Mesodermal cell (in vitro differentiated cells): ENCODE data around the gene CRIP2.

Experiments
- H3K27ac ChIP-seq: 2 replicates; pipeline ENCODE4 v1.7.0; 2013; ENCODE audit warnings: mild to moderate bottlenecking, low read depth, low read length, moderate library complexity; ENCODE audit not compliant: severe bottlenecking
- H3K36me3 ChIP-seq: 2 replicates; pipeline ENCODE4 v1.7.1; 2013; ENCODE audit warnings: mild to moderate bottlenecking, low read length, moderate library complexity; ENCODE audit not compliant: control insufficient read depth, insufficient read depth
- H3K4me1 ChIP-seq: one replicate; pipeline ENCODE4 v1.7.1; 2013; ENCODE audit warnings: mild to moderate bottlenecking, low read length; ENCODE audit not compliant: insufficient read depth, control insufficient read depth, poor library complexity, severe bottlenecking
- H3K4me3 ChIP-seq: 2 replicates; pipeline ENCODE4 v1.7.0; 2013; ENCODE audit warnings: low read length, control low read depth, mild to moderate bottlenecking; ENCODE audit not compliant: insufficient read depth, poor library complexity, severe bottlenecking; ENCODE audit errors: extremely low read depth
- H3K9me3 ChIP-seq: 2 replicates; pipeline ENCODE4 v1.7.1; 2013; ENCODE audit warnings: mild to moderate bottlenecking, low read length, moderate library complexity; ENCODE audit not compliant: control insufficient read depth
- WGBS, 2 experiments: methylation state at CpG; one replicate each; pipeline ENCODE4 v1.1.5; 2013; ENCODE audit warnings: missing lambda C conversion rate in 2 of 2; ENCODE audit not compliant: insufficient coverage in 2 of 2; 5-methylcytosine and 5-hydroxymethylcytosine counted together

The CRIP2 gene

DNA sequence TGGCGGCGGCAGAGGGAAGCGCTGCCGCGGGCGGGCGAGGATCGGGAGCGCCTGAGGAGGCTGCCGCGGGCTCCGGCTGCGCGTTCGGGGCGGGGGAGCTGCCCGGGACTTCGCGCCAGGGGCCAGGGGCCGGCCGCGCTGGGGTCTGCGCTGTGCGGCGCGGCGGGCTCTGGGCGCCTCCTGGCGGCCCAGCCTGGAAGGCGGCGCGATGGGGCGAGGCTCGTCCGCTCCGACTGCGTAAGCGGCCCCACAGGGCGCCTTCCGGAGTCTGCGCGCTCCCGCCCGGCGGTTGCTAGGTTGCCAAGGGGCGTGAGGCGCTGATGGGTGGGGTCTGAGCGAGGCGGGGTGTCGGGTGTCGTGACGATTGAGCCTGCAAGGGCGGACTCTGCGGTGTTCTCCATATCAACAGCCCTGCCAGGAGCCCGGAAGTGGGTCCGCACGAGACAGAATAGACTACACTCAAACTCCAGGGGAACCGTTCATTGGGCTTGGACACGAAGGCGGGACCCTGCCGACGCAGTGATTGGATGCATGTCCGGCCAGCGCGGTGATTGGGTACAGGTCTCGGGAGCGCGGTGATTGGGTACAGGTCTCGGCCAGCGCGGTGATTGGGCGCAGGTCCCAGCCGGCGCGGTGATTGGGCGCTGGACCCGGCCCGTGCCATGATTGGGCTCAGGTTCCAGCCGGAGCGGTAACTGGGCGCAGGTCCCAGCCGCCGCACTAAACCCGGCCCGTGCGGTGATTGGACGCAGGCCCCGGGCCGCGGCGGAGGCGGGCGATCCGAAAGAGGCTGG is 16.1 kb downstream of the CRIP2 start, which contains the start of gene TEDC1:
Gene TEDC1 (plus strand): TSS at position 675 of the 794 bp plus-strand sequence. CDS start 130 bp downstream, outside the sequence.
- peaks cover 30% of the 10 kb centered on the region for H3K4me1 ChIP-seq
- H3K9me3 ChIP-seq = no peaks in the 10 kb centered on the region
- H3K4me3 ChIP-seq = peak within 1 kb of the TSS; percentile 72
- peaks cover 14% of the 10 kb centered on the region for H3K36me3 ChIP-seq
- 1 to 3% methylated on average over 64 to 82 of the region's 94 CpGs for WGBS, 2 experiments
- H3K27ac ChIP-seq = peak within 1 kb of the TSS; percentile 85

GRCh38 chr14:105491366-105491973 is 16.8 kb downstream of the CRIP2 start:
- Histone ChIP-seq H3K36me3 (peaks cover 14% of the 10 kb centered on the region), H3K4me1 (peaks cover 24% of the 10 kb centered on the region), H3K4me3 (peak overlapping the region; percentile 72), H3K27ac (peak overlapping the region; percentile 84), H3K9me3 (no peaks in the 10 kb centered on the region)
- 0 to 3% methylated on average over 48 to 50 of the region's 53 CpGs for WGBS, 2 experiments

DNA sequence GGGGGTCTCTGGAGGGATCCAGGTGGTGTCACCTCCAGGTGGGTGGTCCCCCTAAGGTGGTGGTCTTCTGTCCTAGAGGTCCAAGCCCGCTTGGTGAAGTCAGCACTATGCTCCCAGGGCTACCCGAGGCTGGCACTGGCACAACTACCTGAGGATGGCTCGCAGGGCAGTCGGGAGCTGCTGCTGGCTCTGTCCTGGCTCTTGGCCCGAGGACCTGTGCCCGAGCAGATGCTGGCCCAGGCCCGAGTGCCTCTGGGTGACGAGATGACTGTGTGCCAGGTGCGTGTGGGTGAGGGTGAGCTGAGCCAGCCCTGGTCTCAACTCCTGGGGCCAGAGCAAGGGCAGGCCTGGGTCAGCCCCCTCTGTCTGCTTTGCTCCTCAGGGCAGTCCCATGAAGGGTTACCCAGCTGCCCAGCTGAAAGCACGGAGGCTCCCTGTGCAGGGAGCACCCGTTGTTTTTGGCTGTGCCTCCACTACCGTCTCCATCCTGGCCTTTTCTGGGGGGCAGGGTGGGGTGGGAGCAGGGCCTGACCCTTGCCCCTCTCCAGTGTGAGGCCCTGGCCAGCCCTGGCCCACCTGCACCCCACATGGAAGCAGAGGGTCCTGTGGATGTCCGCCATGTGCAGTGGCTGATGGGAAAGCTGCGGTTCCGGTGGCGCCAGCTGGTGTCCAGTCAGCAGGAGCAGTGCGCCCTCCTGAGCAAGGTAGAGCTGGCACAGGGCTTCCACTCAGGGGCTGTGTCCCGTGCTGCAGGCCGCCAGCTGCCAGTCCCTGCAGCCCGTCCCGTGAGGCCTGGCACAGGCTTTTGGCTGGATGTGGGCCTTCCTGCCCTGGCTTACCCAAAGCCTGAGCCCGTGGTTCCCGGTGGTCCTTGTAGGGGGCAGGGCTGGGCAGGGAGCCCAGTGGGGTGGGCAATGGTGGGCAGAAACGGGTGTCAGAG is 17.7 kb downstream of the CRIP2 start:
- Histone ChIP-seq H3K4me3 (peak overlapping the region; percentile 72), H3K27ac (peak overlapping the region; percentile 16), H3K9me3 (no peaks in the 10 kb centered on the region), H3K4me1 (peaks cover 19% of the 10 kb centered on the region), H3K36me3 (peaks cover 14% of the 10 kb centered on the region)
- WGBS, 2 experiments = 97 to 98% methylated on average over 22 to 24 of the region's 24 CpGs

DNA sequence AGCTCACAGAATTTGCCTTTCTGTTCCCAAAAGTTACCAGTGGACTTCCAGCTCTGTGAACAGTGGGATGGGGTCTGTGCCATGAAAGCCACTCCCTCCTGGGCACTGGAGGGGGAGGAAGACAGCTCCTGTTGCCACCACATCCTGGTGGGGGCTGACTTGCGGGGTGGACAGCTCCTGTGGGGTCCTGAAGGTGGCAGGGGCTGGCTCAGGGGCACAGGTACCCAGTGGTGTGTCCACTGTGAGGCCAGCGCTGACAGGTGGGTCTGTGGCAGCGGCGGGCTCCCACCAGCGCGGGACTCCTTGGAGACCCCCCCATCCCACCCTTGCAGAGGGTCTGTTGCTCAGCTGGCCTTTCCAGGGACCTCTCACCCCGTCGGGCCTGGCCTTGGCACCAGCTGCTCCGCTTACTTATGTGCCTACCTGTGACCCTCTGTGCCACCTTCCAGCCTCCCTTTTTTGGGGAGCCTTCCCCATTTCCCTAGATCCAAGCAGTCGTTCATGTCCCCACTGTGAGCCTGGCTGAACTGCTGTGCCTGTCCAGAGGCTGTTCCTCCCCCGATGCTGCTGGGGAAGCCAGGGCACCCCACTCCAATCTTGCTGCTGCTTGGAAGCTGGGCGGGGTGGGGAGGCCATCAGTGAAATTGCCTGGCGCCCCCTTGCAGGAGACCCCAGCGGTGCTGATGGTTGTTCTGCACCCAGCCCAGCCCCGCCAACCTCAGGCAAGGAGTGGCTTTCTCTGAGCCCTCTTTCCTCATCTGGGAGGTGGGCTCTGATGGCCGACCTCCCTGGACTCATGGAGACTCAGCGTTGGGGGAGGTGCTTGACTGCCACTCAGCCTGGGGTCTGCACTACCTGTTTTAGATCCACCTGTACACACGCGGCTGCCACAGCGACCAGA is 18.6 kb downstream of the CRIP2 start:
- Histone ChIP-seq H3K4me3 (no peak overlapping the region), H3K36me3 (peaks cover 19% of the 10 kb centered on the region), H3K4me1 (peaks cover 14% of the 10 kb centered on the region), H3K9me3 (no peaks in the 10 kb centered on the region), H3K27ac (no peak overlapping the region)
- 87 to 93% methylated on average over 12 to 19 of the region's 20 CpGs for WGBS, 2 experiments

DNA sequence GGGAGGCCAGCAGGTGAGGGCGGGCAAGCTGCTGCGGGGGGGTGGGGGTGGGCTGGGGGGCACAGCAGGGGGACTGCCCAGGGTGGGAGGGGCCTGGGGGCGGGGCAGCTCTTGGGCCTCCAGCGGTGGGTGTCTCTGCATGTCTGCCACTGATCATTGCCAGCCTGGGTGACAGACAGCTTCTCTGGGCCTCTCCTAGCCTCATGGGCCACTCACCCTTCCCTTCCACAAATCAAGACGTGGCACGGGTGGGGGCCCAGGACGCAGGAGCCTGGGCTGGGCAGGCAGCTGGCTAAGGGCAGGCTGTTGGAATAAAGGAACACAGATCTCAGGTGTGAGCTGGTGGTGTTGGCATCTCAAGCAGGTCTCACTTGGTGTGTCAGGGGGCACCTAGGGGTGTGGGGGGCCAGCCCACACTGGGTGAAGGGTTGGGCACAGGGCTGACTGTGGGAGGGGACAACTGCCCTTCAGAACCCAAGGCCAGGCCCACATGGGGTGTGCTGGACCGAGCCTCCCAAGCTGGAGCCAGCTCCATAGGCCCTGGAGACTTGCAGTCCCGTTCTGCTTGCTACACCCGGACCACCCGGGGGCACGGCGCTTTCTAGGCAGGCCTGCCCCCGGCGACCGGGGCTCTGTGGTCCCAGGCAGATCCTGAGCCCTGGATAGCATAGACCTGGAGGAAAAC is 19.4 kb downstream of the CRIP2 start:
- no peak overlapping the region for H3K27ac ChIP-seq
- no peak overlapping the region for H3K4me3 ChIP-seq
- no peaks in the 10 kb centered on the region for H3K9me3 ChIP-seq
- H3K36me3 ChIP-seq = peaks cover 22% of the 10 kb centered on the region
- 97 to 98% methylated on average over 5 to 12 of the region's 16 CpGs for WGBS, 2 experiments
- H3K4me1 ChIP-seq = peaks cover 9% of the 10 kb centered on the region

DNA sequence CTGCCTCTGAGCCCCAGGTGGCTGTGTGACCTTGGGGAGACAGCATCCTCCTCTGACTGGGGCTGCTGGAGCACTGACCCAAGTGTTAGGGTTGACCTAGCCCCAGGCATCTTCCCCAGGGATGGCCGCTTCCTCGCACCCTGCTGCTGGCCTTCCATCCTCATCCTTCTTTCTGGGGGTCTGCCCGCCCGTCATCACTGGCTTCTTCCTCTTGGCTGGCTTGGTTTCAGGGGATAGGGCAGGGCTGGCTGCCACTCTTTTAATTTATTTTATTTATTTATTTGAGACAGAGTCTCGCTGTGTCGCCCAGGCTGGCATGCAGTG is 19.9 kb downstream of the CRIP2 start:
- Histone ChIP-seq H3K4me1 (peaks cover 4% of the 10 kb centered on the region), H3K27ac (no peak overlapping the region), H3K4me3 (no peak overlapping the region), H3K9me3 (no peaks in the 10 kb centered on the region), H3K36me3 (peaks cover 22% of the 10 kb centered on the region)
- 94 to 97% methylated on average over 6 of the region's 6 CpGs for WGBS, 2 experiments

DNA sequence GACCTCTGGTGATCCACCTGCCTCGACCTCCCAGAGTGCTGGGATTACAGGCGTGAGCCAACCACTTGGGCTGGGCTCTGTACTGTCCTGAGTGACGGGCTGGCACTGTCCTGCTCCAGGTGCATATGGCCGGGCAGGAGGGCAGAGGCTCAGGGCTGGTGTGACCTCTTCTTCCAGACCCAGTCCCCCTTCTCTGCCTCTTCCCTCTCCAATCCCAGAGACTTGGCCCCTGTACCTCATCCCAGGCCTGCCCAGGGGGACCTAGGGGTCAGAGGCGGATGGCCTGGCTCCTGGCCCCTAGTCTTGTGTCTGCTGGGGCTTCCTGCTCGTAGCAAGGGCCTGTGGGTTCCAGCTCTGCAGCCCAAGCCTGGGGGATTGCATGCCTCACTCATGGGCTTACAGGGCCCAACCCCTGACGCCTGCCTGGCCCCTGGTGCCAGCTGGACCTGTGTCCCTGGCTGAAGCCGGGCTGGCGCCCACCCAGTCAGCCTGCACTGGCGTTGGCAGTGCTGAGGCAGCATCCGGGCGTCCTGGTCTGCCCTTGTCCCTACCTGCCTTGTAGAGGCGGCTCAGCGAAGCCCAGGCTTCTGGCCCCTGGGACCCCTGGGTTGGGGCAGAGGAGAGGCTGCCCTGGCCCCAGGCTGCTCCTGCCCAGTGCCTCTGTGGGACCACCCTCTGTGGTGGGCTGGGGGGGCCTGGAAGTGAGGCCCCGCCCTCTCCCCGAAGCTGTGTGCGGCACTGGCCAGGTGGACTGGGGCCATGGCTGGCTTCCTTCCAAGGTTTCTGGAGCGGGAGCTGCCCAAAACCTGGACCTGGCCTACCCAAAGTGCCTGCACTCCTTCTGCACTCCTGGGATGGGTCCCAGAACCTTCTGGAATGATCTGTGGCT is 20.7 kb downstream of the CRIP2 start:
- Histone ChIP-seq H3K36me3 (peaks cover 22% of the 10 kb centered on the region), H3K4me3 (no peak overlapping the region), H3K9me3 (no peaks in the 10 kb centered on the region), H3K27ac (no peak overlapping the region), H3K4me1 (peaks cover 5% of the 10 kb centered on the region)
- 92 to 93% methylated on average over 17 to 18 of the region's 18 CpGs for WGBS, 2 experiments

- H3K4me3 ChIP-seq = no peak overlapping the region
- WGBS, 2 experiments = 86 to 92% methylated on average over 8 to 14 of the region's 18 CpGs
- H3K36me3 ChIP-seq = peaks cover 22% of the 10 kb centered on the region
- no peak overlapping the region for H3K27ac ChIP-seq
- H3K4me1 ChIP-seq = peaks cover 9% of the 10 kb centered on the region
- H3K9me3 ChIP-seq = no peaks in the 10 kb centered on the region
Observed at GRCh38 chr14:105495990-105496830, 21.6 kb downstream of the CRIP2 start.
